Kidney (tissue), 14 donors: Measurements from ENCODE around the gene STK38L. TPM values are rescaled to one million over a fixed set of nuclear protein-coding genes. Genes with fewer than 3 reads are reported as not detected.

ENCODE experiments used
- DNase-seq, 5 donors: peaks; one replicate each; pipeline ENCODE4 v3.0.0-alpha.2; 2013 to 2020
- FAIRE-seq: peaks from 2 replicates; lab custom pipeline; 2012; peaks lifted over from hg19 to GRCh38; lab: Jason Lieb, UNC
- H3K27ac ChIP-seq, 2 donors: one replicate each; pipeline ENCODE4 v1.7.0; 2013; ENCODE audit warnings: low read depth in 2 of 2, low read length in 2 of 2, inconsistent platforms in 1 of 2
- H3K27me3 ChIP-seq: one replicate; pipeline ENCODE4 v1.7.1; 2013; ENCODE audit warnings: low read length, inconsistent platforms; ENCODE audit not compliant: control insufficient read depth, insufficient read depth
- H3K36me3 ChIP-seq, 3 donors: one replicate each; pipeline versions ENCODE4 v1.7.0 to v1.7.1; 2013; ENCODE audit warnings: low read length in 3 of 3, control low read depth in 1 of 3, inconsistent platforms in 1 of 3; ENCODE audit not compliant: insufficient read depth in 3 of 3, control insufficient read depth in 2 of 3
- H3K4me1 ChIP-seq, 3 donors: one replicate each; pipeline versions ENCODE4 v1.7.0 to v1.7.1; 2013; ENCODE audit warnings: low read length in 3 of 3, inconsistent platforms in 1 of 3, low read depth in 1 of 3; ENCODE audit not compliant: control insufficient read depth in 2 of 3, insufficient read depth in 2 of 3
- H3K4me3 ChIP-seq, 3 donors: one replicate each; pipeline versions ENCODE4 v1.7.0 to v1.8.1; 2013; ENCODE audit warnings: low read length in 3 of 3, control low read depth in 1 of 3, inconsistent platforms in 1 of 3
- H3K9ac ChIP-seq, 3 donors: one replicate each; pipeline versions ENCODE4 v1.7.0 to v1.7.1; 2013; ENCODE audit warnings: low read length in 3 of 3, control low read depth in 1 of 3, inconsistent platforms in 1 of 3
- H3K9me3 ChIP-seq, 3 donors: one replicate each; pipeline versions ENCODE4 v1.7.0 to v1.7.1; 2013; ENCODE audit warnings: low read length in 3 of 3, control low read depth in 1 of 3, inconsistent platforms in 1 of 3; ENCODE audit not compliant: control insufficient read depth in 2 of 3, insufficient read depth in 1 of 3
- CTCF ChIP-seq: IDR thresholded peaks from 3 replicates; pipeline ENCODE4 v1.5.1; 2012; ENCODE audit warnings: mild to moderate bottlenecking, moderate library complexity, borderline replicate concordance; ENCODE audit not compliant: insufficient read depth; ENCODE audit errors: extremely low read depth
- intact Hi-C: fragments of 100-400 bp; cut with DNase I; formaldehyde crosslinking; loops from one replicate; pipeline ENCODE4 v1.11.1; 2022
- polyA plus RNA-seq: library from polyadenylated mRNA; stranded (reverse); fragments of 350-450 nt; fragmentation: Illumina TruSeq; extraction: RNeasy Lipid Tissue Mini Kit (QIAGEN cat#74804); gene quantifications from one replicate; pipeline ENCODE4 v1.2.3, GENCODE V29; 2014; ENCODE audit warnings: low read depth, low replicate concordance; ENCODE audit not compliant: insufficient read depth
- total RNA-seq: library from RNA; stranded (reverse); fragmentation: NEBNext Ultra II Directional; extraction: Animal tissue kit (Norgen Biotek cat#: 25700); gene quantifications from one replicate; pipeline ENCODE4 v1.2.1, GENCODE V29; 2021
- donor health status: control.
- donor health status: control.
- donor health status: control.
- donor health status: control.
- donor health status: control.
- donor health status: DM: yes; HTN: yes; CAD: no.
- donor health status: Normal renal cell carcinoma (clear cell type).

Gene STK38L
- total and polyA plus RNA-seq, 2 donors from 2014 or later, result 5.2 to 43.6 TPM

- no peak overlapping the region for H3K27ac ChIP-seq
- intact Hi-C loops, result loop anchor here (10.0 kb wide), 1 partner anchor 279 kb away; the partner anchor contains the start of gene MED21
- no peak for DNase-seq
These were observed 59.3 kb downstream of the STK38L start for GRCh38 chr12:27303139-27304111.

DNA sequence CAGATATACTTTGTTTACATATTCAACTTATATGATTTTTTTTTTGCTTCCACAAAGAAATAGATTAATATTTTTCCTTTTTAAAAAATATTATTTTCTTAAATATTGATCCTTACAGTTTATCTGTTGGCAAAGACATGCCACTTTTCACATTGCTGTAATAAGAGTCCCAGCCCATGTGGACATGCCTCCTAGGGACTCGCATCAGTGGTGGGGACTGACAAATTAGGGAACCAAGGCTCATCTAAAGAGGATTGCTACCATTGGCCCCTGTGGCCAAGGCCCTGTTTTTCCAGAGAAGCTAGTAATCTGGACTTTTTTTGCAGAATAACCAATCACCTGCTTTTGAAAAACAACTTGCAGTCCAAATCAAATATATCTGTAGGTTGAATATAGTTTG, 60.8 kb downstream of the STK38L start:
- no peaks in the 10 kb centered on the region for H3K4me1 ChIP-seq
- no peak for FAIRE-seq
- intact Hi-C loops, result loop anchor here (10.0 kb wide), 1 partner anchor 280 kb away; the partner anchor contains the start of gene MED21

More at GRCh38 chr12:27303139-27304111, 59.3 kb downstream of the STK38L start:
- H3K9ac ChIP-seq, result no peak overlapping the region
- no peak overlapping the region for H3K4me3 ChIP-seq
- TF ChIP-seq CTCF, result no peak
- no peaks in the 10 kb centered on the region for H3K27me3 ChIP-seq
- no peaks in the 10 kb centered on the region for H3K9me3 ChIP-seq
- FAIRE-seq, result no peak
- peaks cover 2 to 9% (median 2%) of the 10 kb centered on the region in 3 donors for H3K36me3 ChIP-seq
- H3K4me1 ChIP-seq, result no peaks in the 10 kb centered on the region

GRCh38 chr12:27305673-27306456, 61.8 kb downstream of the STK38L start:
- Histone ChIP-seq H3K27me3 (no peaks in the 10 kb centered on the region), H3K27ac (no peak overlapping the region), H3K4me1 (no peaks in the 10 kb centered on the region), H3K4me3 (no peak overlapping the region), H3K36me3 (peaks cover 3 to 18% (median 15%) of the 10 kb centered on the region in 3 donors), H3K9me3 (no peaks in the 10 kb centered on the region), H3K9ac (no peak overlapping the region)
- DNase-seq (peak in 2 of 5 donors; percentile 43 to 56), FAIRE-seq (peak; percentile 98)
- intact Hi-C loops, result loop anchor here (10.0 kb wide), 1 partner anchor 281 kb away; the partner anchor contains the start of gene MED21
- TF ChIP-seq CTCF, result no peak

More for the DNA sequence above, 60.8 kb downstream of the STK38L start:
- no peak for DNase-seq
- peaks cover 5 to 14% (median 11%) of the 10 kb centered on the region in 3 donors for H3K36me3 ChIP-seq
- no peak overlapping the region for H3K9ac ChIP-seq
- no peak for TF ChIP-seq CTCF
- no peak overlapping the region for H3K27ac ChIP-seq
- H3K9me3 ChIP-seq, result no peaks in the 10 kb centered on the region
- no peak overlapping the region for H3K4me3 ChIP-seq
- no peaks in the 10 kb centered on the region for H3K27me3 ChIP-seq
